Sigmoid colon (tissue), 7 donors: ENCODE measurements around the gene TGM6. TPM values are rescaled to one million over a fixed set of nuclear protein-coding genes. Genes with fewer than 3 reads are reported as not detected.
A peak's percentile ranks its signal among the peaks of the same experiment; 100 is the strongest.

Source experiments
- DNase-seq: peaks from one replicate; pipeline ENCODE4 v3.0.0-alpha.2; 2019
- H3K27ac ChIP-seq, 4 donors: fragments of 200-600 bp; sonication (generic); one replicate each; pipeline ENCODE4 v1.5.1; 2016 to 2019; ENCODE audit warnings: mild to moderate bottlenecking in 1 of 4
- H3K27me3 ChIP-seq, 3 donors: fragments of 200-600 bp; sonication (generic); one replicate each; pipeline ENCODE4 v1.5.1; 2019; ENCODE audit warnings: mild to moderate bottlenecking in 1 of 3
- H3K36me3 ChIP-seq, 4 donors: fragments of 200-600 bp; sonication (generic); one replicate each; pipeline ENCODE4 v1.5.1; 2016 to 2019
- H3K4me1 ChIP-seq, 4 donors: fragments of 200-600 bp; sonication (generic); one replicate each; pipeline ENCODE4 v1.5.1; 2017 to 2019
- H3K4me3 ChIP-seq, 4 donors: fragments of 200-600 bp; sonication (generic); one replicate each; pipeline ENCODE4 v1.5.1; 2017 to 2019; ENCODE audit warnings: mild to moderate bottlenecking in 2 of 4, moderate library complexity in 1 of 4
- H3K9me3 ChIP-seq, 4 donors: fragments of 200-600 bp in 3 of 4; sonication (generic) in 3 of 4; one replicate each; pipeline versions ENCODE4 v1.5.1 to v1.6.1; 2013 to 2019
- EP300 ChIP-seq, 4 donors: sonication (generic); formaldehyde crosslinking; IDR thresholded peaks; one replicate each; pipeline ENCODE4 v1.6.1; 2017; ENCODE audit warnings: antibody characterized with exemption in 4 of 4
- POLR2A ChIP-seq, 2 donors: fragments of 450-650 bp; IDR thresholded peaks; one replicate each; pipeline ENCODE4 v1.6.1; 2016; ENCODE audit warnings: antibody characterized with exemption in 2 of 2, mild to moderate bottlenecking in 2 of 2, moderate library complexity in 2 of 2
- POLR2AphosphoS5 ChIP-seq, 4 donors: sonication (generic); formaldehyde crosslinking; IDR thresholded peaks; one replicate each; pipeline ENCODE4 v1.6.1; 2017; ENCODE audit warnings: antibody characterized with exemption in 4 of 4
- WGBS, 2 donors: extraction: QIAGEN DNeasy Blood & Tissue Kit; methylation state at CpG; one replicate each; pipeline ENCODE4 v1.1.7; 2013; 5-methylcytosine and 5-hydroxymethylcytosine counted together
- intact Hi-C: fragments of 100-400 bp; cut with DNase I; formaldehyde crosslinking; loops from one replicate; pipeline ENCODE4 v1.15.1; 2023
- polyA plus RNA-seq, 3 donors: library from polyadenylated mRNA; stranded (reverse); fragments of 200-250 nt; gene quantifications; one replicate each; pipeline ENCODE4 v1.2.3, GENCODE V29; 2013
- total RNA-seq, 4 donors: library from RNA; depleted of rRNA; stranded (reverse); fragments of >200 nt; gene quantifications; one replicate each; pipeline ENCODE4 v1.1.0, GENCODE V29; 2016
- TF ChIP-seq, protein P1 (sequence below), 4 experiments: fragments of 450-650 bp in 3 of 4; fragments of 200-600 bp in 1 of 4; IDR thresholded peaks; one replicate each; pipeline ENCODE4 v1.5.1; 2016 to 2019; ENCODE audit warnings: antibody characterized with exemption in 4 of 4, mild to moderate bottlenecking in 3 of 4, moderate library complexity in 2 of 4
- donor health status: healthy with polysubstance abuse.
- donor health status: Bipolar disorder and iron deficiency.
- donor health status: healthy.

Gene TGM6
- total and polyA plus RNA-seq, 7 donors: not detected

DNA sequence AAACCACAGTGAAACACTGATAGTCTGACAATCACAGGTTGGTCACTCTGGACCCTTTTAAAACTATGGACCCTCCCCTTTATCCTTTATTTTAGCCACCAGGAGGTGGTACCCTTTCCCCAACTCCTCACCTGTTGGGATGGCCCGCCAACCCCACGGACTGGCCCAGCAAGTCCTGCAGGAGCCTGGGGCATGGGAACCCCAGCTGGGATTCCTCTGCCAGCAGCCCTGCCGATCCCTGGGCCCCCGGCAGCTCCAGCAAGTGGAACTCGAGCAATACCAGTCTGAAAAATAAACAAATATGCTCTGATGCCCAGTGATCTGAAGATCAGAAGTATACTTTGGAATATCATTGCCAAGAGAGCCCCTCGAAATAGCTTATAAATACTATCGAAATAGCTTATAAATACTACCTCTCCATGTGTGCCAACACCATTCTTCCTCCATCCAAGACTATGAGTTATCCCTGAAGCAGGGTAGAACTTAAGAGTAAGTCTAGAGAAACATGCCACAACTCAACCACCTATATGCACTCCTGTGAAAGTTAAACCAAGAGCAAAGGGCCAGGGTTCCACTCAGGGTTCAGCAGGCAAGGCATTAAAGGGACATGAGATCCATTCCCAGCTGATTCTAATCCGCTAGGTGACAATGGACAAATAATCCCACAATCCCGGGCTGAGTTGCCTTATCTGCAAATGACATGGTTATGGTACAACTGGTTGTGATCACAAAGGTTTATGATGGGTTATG is 83.1 kb downstream of the TGM6 start:
- Histone ChIP-seq H3K36me3 (peaks cover 47 to 96% (median 71%) of the 10 kb centered on the region in 4 donors), H3K27me3 (no peaks in the 10 kb centered on the region), H3K9me3 (no peaks in the 10 kb centered on the region), H3K4me3 (no peak overlapping the region), H3K4me1 (peaks cover 0 to 16% (median 12%) of the 10 kb centered on the region in 4 donors), H3K27ac (no peak overlapping the region)
- intact Hi-C loops: no loop called here
- TF ChIP-seq POLR2AphosphoS5 (IDR thresholded peaks at IDR 0.05) (no peak), EP300 (IDR thresholded peaks at IDR 0.05) (no peak), POLR2A (IDR thresholded peaks at IDR 0.05) (no peak)
- TF ChIP-seq, protein P1, sequence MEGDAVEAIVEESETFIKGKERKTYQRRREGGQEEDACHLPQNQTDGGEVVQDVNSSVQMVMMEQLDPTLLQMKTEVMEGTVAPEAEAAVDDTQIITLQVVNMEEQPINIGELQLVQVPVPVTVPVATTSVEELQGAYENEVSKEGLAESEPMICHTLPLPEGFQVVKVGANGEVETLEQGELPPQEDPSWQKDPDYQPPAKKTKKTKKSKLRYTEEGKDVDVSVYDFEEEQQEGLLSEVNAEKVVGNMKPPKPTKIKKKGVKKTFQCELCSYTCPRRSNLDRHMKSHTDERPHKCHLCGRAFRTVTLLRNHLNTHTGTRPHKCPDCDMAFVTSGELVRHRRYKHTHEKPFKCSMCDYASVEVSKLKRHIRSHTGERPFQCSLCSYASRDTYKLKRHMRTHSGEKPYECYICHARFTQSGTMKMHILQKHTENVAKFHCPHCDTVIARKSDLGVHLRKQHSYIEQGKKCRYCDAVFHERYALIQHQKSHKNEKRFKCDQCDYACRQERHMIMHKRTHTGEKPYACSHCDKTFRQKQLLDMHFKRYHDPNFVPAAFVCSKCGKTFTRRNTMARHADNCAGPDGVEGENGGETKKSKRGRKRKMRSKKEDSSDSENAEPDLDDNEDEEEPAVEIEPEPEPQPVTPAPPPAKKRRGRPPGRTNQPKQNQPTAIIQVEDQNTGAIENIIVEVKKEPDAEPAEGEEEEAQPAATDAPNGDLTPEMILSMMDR (IDR thresholded peaks at IDR 0.05): no peak
- WGBS, 2 donors: 77 to 89% methylated on average over 9 of the region's 9 CpGs
- no peak for DNase-seq

DNA sequence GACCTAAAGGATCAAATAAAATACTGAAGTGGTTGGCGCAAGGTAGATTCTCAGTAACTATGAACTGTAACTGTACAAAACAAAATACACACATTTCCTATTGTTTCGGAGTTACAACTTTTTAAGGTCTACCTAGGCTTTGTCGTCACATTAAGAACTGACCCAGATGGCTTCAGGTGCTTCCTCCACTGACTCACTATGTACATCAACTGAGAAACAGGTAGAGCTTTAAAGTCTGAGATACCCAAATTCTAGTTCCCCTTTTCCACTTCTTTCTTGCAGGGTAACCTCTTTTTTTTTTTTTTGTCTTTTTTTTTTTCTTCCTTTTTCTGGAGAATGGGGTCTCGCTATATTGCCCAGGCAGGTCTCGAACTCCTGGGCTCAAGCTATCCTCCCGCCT is 84.4 kb downstream of the TGM6 start:
- H3K9me3 ChIP-seq: no peaks in the 10 kb centered on the region
- no peak for DNase-seq
- H3K4me1 ChIP-seq: peaks cover 0 to 28% (median 22%) of the 10 kb centered on the region in 4 donors
- peaks cover 47 to 83% (median 69%) of the 10 kb centered on the region in 4 donors for H3K36me3 ChIP-seq
- no peaks in the 10 kb centered on the region for H3K27me3 ChIP-seq
- WGBS, 2 donors: 93 to 95% methylated on average over 6 of the region's 6 CpGs
- no peak overlapping the region for H3K27ac ChIP-seq
- intact Hi-C loops: no loop called here
- no peak overlapping the region for H3K4me3 ChIP-seq
- TF ChIP-seq EP300 (IDR thresholded peaks at IDR 0.05) (no peak), POLR2AphosphoS5 (IDR thresholded peaks at IDR 0.05) (no peak), POLR2A (IDR thresholded peaks at IDR 0.05) (no peak)
- TF ChIP-seq, protein P1 (IDR thresholded peaks at IDR 0.05): no peak

DNA sequence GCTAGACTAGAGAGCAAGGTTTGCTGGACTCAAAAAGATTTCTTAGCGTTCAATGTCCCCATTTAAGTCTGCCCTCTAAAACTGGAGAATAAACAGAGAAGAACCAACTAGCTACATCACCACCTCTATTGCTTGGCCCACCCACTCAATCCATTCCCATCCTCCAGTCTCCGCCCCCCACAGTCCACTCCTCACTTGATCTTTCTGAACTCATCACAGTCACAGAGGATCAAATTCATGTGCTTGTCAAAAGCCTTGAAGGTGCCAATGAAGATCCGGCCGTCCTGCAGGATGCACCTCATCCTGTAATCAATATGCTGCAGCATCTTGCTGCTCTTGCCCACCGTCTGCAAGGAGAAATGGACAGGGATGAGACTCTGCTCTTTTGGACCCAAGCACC is 86.7 kb downstream of the TGM6 start:
- no peak overlapping the region for H3K27ac ChIP-seq
- peaks cover 0 to 32% (median 27%) of the 10 kb centered on the region in 4 donors for H3K4me1 ChIP-seq
- intact Hi-C loops: no loop called here
- no peaks in the 10 kb centered on the region for H3K9me3 ChIP-seq
- TF ChIP-seq EP300 (IDR thresholded peaks at IDR 0.05): no peak
- no peak for TF ChIP-seq POLR2A (IDR thresholded peaks at IDR 0.05)
- no peak for TF ChIP-seq POLR2AphosphoS5 (IDR thresholded peaks at IDR 0.05)
- TF ChIP-seq, protein P1 (IDR thresholded peaks at IDR 0.05): no peak
- WGBS, 2 donors: 85 to 88% methylated on average over 5 of the region's 5 CpGs
- no peak overlapping the region for H3K4me3 ChIP-seq
- peaks cover 34 to 60% (median 49%) of the 10 kb centered on the region in 4 donors for H3K36me3 ChIP-seq
- no peaks in the 10 kb centered on the region for H3K27me3 ChIP-seq
- DNase-seq: no peak

DNA sequence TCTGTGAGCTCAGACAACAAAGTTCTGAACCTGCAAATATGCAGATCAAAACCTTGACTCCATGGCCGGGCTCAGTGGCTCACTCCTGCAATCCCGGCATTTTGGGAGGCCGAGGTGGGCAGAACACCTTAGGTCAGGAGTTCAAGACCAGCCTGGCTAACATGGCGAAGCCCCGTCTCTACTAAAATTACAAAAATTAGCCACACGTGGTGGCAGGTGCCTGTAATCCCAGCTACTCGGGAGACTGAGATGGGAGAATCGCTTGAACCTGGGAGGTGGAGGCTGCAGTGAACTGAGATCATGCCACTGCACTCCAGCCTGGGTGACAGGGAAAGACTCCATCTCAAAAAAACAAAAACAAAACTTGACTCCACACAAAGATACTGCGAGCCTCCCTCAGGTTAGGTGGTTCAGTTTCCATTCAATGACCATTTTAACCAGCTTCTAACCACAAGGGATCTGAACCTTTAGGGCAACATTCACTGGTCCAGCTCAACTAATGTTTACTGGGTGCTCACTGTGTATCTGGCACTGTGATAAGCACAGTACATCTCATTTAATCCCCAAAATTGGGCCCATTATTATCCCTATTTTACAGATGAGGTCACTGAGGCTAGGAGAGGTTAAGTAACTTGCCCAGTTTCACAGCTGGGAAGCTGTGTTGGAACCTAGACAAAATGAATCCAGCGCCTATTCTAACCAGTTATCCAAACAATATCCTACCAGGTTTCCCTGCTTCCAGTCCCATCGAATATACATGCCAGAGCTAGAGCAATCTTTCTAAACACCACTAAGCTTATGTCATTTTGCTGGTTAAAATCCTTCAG is 88.1 kb downstream of the TGM6 start:
- 68 to 81% methylated on average over 11 of the region's 11 CpGs for WGBS, 2 donors
- H3K27ac ChIP-seq: peak overlapping the region in 2 of 4 donors; percentile 29 to 95

More for the DNA sequence above, 88.1 kb downstream of the TGM6 start:
- Histone ChIP-seq H3K27me3 (no peaks in the 10 kb centered on the region), H3K9me3 (no peaks in the 10 kb centered on the region), H3K4me3 (peak overlapping the region in 3 of 4 donors; percentile 45 to 79 (median 69)), H3K4me1 (peaks cover 0 to 32% (median 27%) of the 10 kb centered on the region in 4 donors), H3K36me3 (peaks cover 20 to 46% (median 35%) of the 10 kb centered on the region in 4 donors)
- DNase-seq: no peak
- intact Hi-C loops: no loop called here
- TF ChIP-seq POLR2A (IDR thresholded peaks at IDR 0.05): no peak
- TF ChIP-seq, protein P1 (IDR thresholded peaks at IDR 0.05): no peak
- TF ChIP-seq EP300 (IDR thresholded peaks at IDR 0.05): no peak
